Liver (tissue), 9 donors: ENCODE data around the gene FCHSD1. TPM values are rescaled to one million over a fixed set of nuclear protein-coding genes. Genes with fewer than 3 reads are reported as not detected.

ENCODE experiments used
- DNase-seq: peaks from one replicate; pipeline ENCODE4 v3.0.0-alpha.2; 2017; ENCODE audit warnings: low spot score
- H3K27ac ChIP-seq, 2 donors: one replicate each; pipeline ENCODE4 v1.7.0; 2013; ENCODE audit warnings: inconsistent platforms in 2 of 2, low read length in 2 of 2, control low read depth in 1 of 2, low read depth in 1 of 2, mild to moderate bottlenecking in 1 of 2
- H3K27me3 ChIP-seq, 4 donors: one replicate each; pipeline versions ENCODE4 v1.6.1 to v1.7.0; 2013; ENCODE audit warnings: low read length in 3 of 4, inconsistent platforms in 1 of 4, mild to moderate bottlenecking in 1 of 4, moderate library complexity in 1 of 4; ENCODE audit not compliant: control insufficient read depth in 4 of 4, insufficient read depth in 4 of 4
- H3K36me3 ChIP-seq, 4 donors: one replicate each; pipeline versions ENCODE4 v1.6.1 to v1.7.0; 2013; ENCODE audit warnings: low read length in 3 of 4, mild to moderate bottlenecking in 3 of 4, low read depth in 1 of 4, moderate library complexity in 1 of 4; ENCODE audit not compliant: control insufficient read depth in 4 of 4, insufficient read depth in 3 of 4
- H3K4me1 ChIP-seq, 4 donors: one replicate each; pipeline versions ENCODE4 v1.6.1 to v1.7.0; 2013; ENCODE audit warnings: low read length in 3 of 4, mild to moderate bottlenecking in 3 of 4, moderate library complexity in 1 of 4; ENCODE audit not compliant: control insufficient read depth in 4 of 4, insufficient read depth in 4 of 4
- H3K4me3 ChIP-seq, 3 donors: one replicate each; pipeline versions ENCODE4 v1.6.1 to v1.7.0; 2013; ENCODE audit warnings: low read length in 3 of 3, control low read depth in 1 of 3, low read depth in 1 of 3, mild to moderate bottlenecking in 1 of 3
- H3K9ac ChIP-seq, 2 donors: one replicate each; pipeline ENCODE4 v1.7.0; 2013; ENCODE audit warnings: low read length in 2 of 2, mild to moderate bottlenecking in 2 of 2, moderate library complexity in 2 of 2, control low read depth in 1 of 2, low read depth in 1 of 2
- H3K9me3 ChIP-seq, 4 donors: one replicate each; pipeline versions ENCODE4 v1.6.1 to v1.7.0; 2013; ENCODE audit warnings: low read length in 3 of 4; ENCODE audit not compliant: control insufficient read depth in 4 of 4
- ATF3 ChIP-seq: IDR thresholded peaks from 2 replicates; pipeline ENCODE4 v1.6.1; 2016; ENCODE audit warnings: antibody characterized with exemption
- EGR1 ChIP-seq, 2 donors: IDR thresholded peaks; 2 replicates each; pipeline ENCODE4 v1.6.1; 2016 to 2018; ENCODE audit warnings: antibody characterized with exemption in 2 of 2, low read depth in 2 of 2
- FOXA1 ChIP-seq: IDR thresholded peaks from 2 replicates; pipeline ENCODE4 v1.6.1; 2016; ENCODE audit warnings: antibody characterized with exemption
- FOXA2 ChIP-seq: IDR thresholded peaks from 2 replicates; pipeline ENCODE4 v1.6.1; 2016; ENCODE audit warnings: antibody characterized with exemption
- HNF4A ChIP-seq, 2 donors: conservative IDR thresholded peaks; 2 replicates each; pipeline ENCODE4 v1.6.1; 2016; ENCODE audit warnings: antibody characterized with exemption in 2 of 2, mild to moderate bottlenecking in 2 of 2
- HNF4G ChIP-seq: IDR thresholded peaks from 2 replicates; pipeline ENCODE4 v1.6.1; 2016; ENCODE audit warnings: antibody characterized with exemption
- NR2F2 ChIP-seq: IDR thresholded peaks from 2 replicates; pipeline ENCODE4 v1.6.1; 2016; ENCODE audit warnings: antibody characterized with exemption
- RAD21 ChIP-seq, 2 donors: IDR thresholded peaks; 2 replicates each; pipeline ENCODE4 v1.6.1; 2016; ENCODE audit warnings: antibody characterized with exemption in 2 of 2, mild to moderate bottlenecking in 2 of 2
- RXRA ChIP-seq, 2 donors: IDR thresholded peaks; 2 replicates each; pipeline ENCODE4 v1.6.1; 2017 to 2018; ENCODE audit warnings: antibody characterized with exemption in 2 of 2, mild to moderate bottlenecking in 1 of 2
- TAF1 ChIP-seq: conservative IDR thresholded peaks from 2 replicates; pipeline ENCODE4 v1.6.1; 2016; ENCODE audit warnings: antibody characterized with exemption, mild to moderate bottlenecking
- YY1 ChIP-seq: IDR thresholded peaks from 2 replicates; pipeline ENCODE4 v1.6.1; 2016; ENCODE audit warnings: antibody characterized with exemption, mild to moderate bottlenecking
- WGBS: extraction: QIAGEN DNeasy Blood & Tissue Kit; methylation state at CpG from one replicate; pipeline ENCODE4 v1.1.7; 2013; 5-methylcytosine and 5-hydroxymethylcytosine counted together
- polyA plus RNA-seq, 2 donors: library from polyadenylated mRNA; stranded (reverse) in 1 of 2; unstranded in 1 of 2; fragments of 200-250 nt in 1 of 2; fragments of >200 nt in 1 of 2; fragmentation: Nextera tagmentation in 1 of 2; extraction: Ambion mirVana in 1 of 2; gene quantifications; one replicate each; pipeline versions ENCODE4 v1.2.1 to v1.2.3, GENCODE V29; 2013 to 2015
- total RNA-seq, 2 donors: library from RNA; depleted of rRNA; stranded (reverse); fragments of >200 nt; gene quantifications; one replicate each; pipeline ENCODE4 v1.2.3, GENCODE V29; 2014
- donor health status: healthy.
- donor health status: healthy.
- donor health status: healthy.
- donor health status: healthy.
- donor health status: healthy.

Gene FCHSD1
- total and polyA plus RNA-seq, 4 donors: 1.3 to 6.4 (median 2.2) TPM

GRCh38 chr5:141636413-141637122 lies 14.7 kb downstream of the FCHSD1 start, which contains the start of the genes HDAC3 and RELL2 (continued):
- TF ChIP-seq RAD21 (IDR thresholded peaks at IDR 0.05): no peak
- TF ChIP-seq HNF4G: no peak
- no peak for TF ChIP-seq ATF3
- TF ChIP-seq YY1: no peak
- TF ChIP-seq FOXA1: no peak

GRCh38 chr5:141636106-141636412 lies 15.2 kb downstream of the FCHSD1 start:
- 5% methylated on average over 4 of the region's 4 CpGs for WGBS
- peak overlapping the region; percentile 85 to 86 for H3K27ac ChIP-seq
- no peaks in the 10 kb centered on the region for H3K36me3 ChIP-seq
- H3K9me3 ChIP-seq: no peaks in the 10 kb centered on the region
- TF ChIP-seq FOXA1 (no peak), RXRA (IDR thresholded peaks at IDR 0.05) (peak in 1 of 2 donors; percentile 4), ATF3 (no peak), YY1 (no peak), TAF1 (no peak), EGR1 (IDR thresholded peaks at IDR 0.05; ENCODE audit: low read depth in 2 of 2) (no peak), NR2F2 (no peak)
- no peaks in the 10 kb centered on the region for H3K27me3 ChIP-seq
- DNase-seq: no peak
- H3K9ac ChIP-seq: peak overlapping the region; percentile 75 to 87
- H3K4me3 ChIP-seq: peak overlapping the region; percentile 75 to 94 (median 89)
- peaks cover 9 to 32% (median 21%) of the 10 kb centered on the region in 4 donors for H3K4me1 ChIP-seq

DNA sequence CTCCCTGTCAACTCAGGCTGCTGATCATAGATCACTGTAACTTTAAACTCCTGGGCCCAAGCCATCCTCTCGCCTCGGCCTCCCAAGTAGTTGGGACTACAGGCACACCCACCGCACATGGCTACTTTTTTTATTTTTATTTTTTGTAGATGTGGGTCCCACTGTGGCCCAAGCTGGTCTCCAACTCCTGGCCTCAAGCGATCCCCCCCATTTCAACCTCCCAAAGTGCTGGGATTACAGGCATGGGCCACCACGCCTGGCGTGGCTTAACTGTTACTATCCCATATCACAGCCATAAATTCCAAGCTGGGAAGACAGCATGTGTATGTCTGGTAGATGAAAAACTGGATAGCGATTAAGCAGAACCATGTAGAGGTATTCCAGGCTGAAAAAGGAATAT lies 15.6 kb downstream of the FCHSD1 start:
- Histone ChIP-seq H3K9me3 (no peaks in the 10 kb centered on the region), H3K27me3 (no peaks in the 10 kb centered on the region), H3K9ac (no peak overlapping the region), H3K27ac (no peak overlapping the region), H3K4me3 (peak overlapping the region in 1 of 3 donors; percentile 75), H3K36me3 (no peaks in the 10 kb centered on the region), H3K4me1 (peaks cover 9 to 32% (median 21%) of the 10 kb centered on the region in 4 donors)
- WGBS: 73% methylated on average over 7 of the region's 7 CpGs
- DNase-seq: no peak
- TF ChIP-seq HNF4A (conservative IDR thresholded peaks at IDR 0.05): no peak
- no peak for TF ChIP-seq FOXA2

DNA sequence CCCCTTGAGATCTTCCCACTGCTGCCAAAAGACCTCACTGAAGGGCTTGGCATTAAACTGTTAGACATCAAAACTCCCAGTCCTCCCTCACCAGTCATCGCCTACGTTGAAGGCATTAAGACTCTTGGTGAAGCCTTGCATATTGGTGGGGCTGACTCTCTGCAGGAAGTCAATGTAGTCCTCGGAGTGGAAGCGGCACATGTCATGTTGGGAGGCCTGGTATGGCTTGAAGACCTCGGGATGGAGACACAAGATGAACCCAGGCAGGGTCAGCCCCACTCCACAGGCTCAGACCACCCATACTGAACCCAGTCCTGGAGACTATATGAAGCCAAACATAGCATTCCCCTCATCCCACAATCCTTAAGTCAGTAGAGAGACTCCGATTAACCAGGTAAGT lies 16.5 kb downstream of the FCHSD1 start:
- no peaks in the 10 kb centered on the region for H3K9me3 ChIP-seq
- H3K27me3 ChIP-seq: no peaks in the 10 kb centered on the region
- no peak overlapping the region for H3K9ac ChIP-seq
- 93% methylated on average over 6 of the region's 6 CpGs for WGBS
- no peak for TF ChIP-seq RXRA (IDR thresholded peaks at IDR 0.05)
- TF ChIP-seq HNF4G: no peak
- TF ChIP-seq RAD21 (IDR thresholded peaks at IDR 0.05): no peak
- TF ChIP-seq ATF3: no peak
- no peak overlapping the region for H3K4me3 ChIP-seq
- H3K27ac ChIP-seq: no peak overlapping the region
- no peak for DNase-seq
- H3K36me3 ChIP-seq: peaks cover 0 to 5% (median under 1%) of the 10 kb centered on the region in 4 donors
- peaks cover 9 to 32% (median 26%) of the 10 kb centered on the region in 4 donors for H3K4me1 ChIP-seq
